GM12878 (cell line): Measurements from ENCODE around the gene HDAC9. TPM values are rescaled to one million over a fixed set of nuclear protein-coding genes. Genes with fewer than 3 reads are reported as not detected.

ENCODE experiments used
- ATAC-seq: fragments of 200-7000 bp; cut with Tn5 transposase; 3 replicates; pipeline ENCODE4 v1.9.1; 2020; ENCODE audit warnings: mild to moderate bottlenecking, moderate library complexity
- BruUV-seq: library from RNA; stranded (reverse); fragments of 400-500 nt; replicated peaks from 2 replicates; lab custom pipeline; 2021; lab: Mats Ljungman, UMichigan
- CTCF ChIA-PET: fragments of 300-600 bp; sonication (Branson Sonifier 250); formaldehyde crosslinking; extraction: SDS; loops from one replicate; lab custom pipeline; 2021; ENCODE audit warnings: inconsistent platforms; lab: Yijun Ruan, JAX
- POLR2A ChIA-PET: fragments of 350-600 bp; formaldehyde crosslinking; extraction: SDS; loops from one replicate; lab custom pipeline; 2021; ENCODE audit warnings: inconsistent platforms; lab: Charles Lee
- RAD21 ChIA-PET: fragments of 300-600 bp; sonication (Branson Sonifier 250); formaldehyde crosslinking; loops from one replicate; lab custom pipeline; 2023; ENCODE audit warnings: antibody characterized with exemption; ENCODE audit not compliant: unreplicated experiment; lab: Charles Lee
- SMC1A ChIA-PET: fragments of 300-600 bp; sonication (Branson Sonifier 250); formaldehyde crosslinking; loops from one replicate; lab custom pipeline; 2023; ENCODE audit not compliant: unreplicated experiment, uncharacterized antibody; lab: Charles Lee
- DNase-seq: peaks from one replicate; pipeline ENCODE4 v3.0.0-alpha.2; 2011; ENCODE audit warnings: low read depth, low spot score
- FAIRE-seq: peaks from 3 replicates; lab custom pipeline; 2011; peaks lifted over from hg19 to GRCh38; lab: Jason Lieb, UNC
- H2AFZ ChIP-seq: 2 replicates; pipeline ENCODE4 v1.6.0; 2011; ENCODE audit warnings: low read depth, low read length, control low read depth; ENCODE audit not compliant: control insufficient read depth
- H3K27ac ChIP-seq: 2 replicates; pipeline ENCODE4 v1.5.1; 2011; ENCODE audit warnings: control low read depth; ENCODE audit not compliant: control insufficient read depth, insufficient read depth
- H3K27me3 ChIP-seq, 2 experiments: replicated peaks in 1 of 2; 2 replicates each; pipeline versions ENCODE4 v1.6.0 to v1.6.1; 2011; ENCODE audit warnings: low read length in 1 of 2; ENCODE audit not compliant: control insufficient read depth in 2 of 2, insufficient read depth in 2 of 2
- H3K36me3 ChIP-seq, 2 experiments: 2 replicates each; pipeline ENCODE4 v1.5.1; 2011; ENCODE audit warnings: low read length in 1 of 2; ENCODE audit not compliant: control insufficient read depth in 2 of 2, insufficient read depth in 2 of 2
- H3K4me1 ChIP-seq: 2 replicates; pipeline ENCODE4 v1.6.1; 2011; ENCODE audit warnings: mild to moderate bottlenecking, low read length, moderate library complexity, mixed read lengths; ENCODE audit not compliant: control insufficient read depth, insufficient read depth
- H3K4me2 ChIP-seq: 2 replicates; pipeline ENCODE4 v1.6.0; 2011; ENCODE audit warnings: control low read depth; ENCODE audit not compliant: control insufficient read depth, insufficient read depth
- H3K4me3 ChIP-seq: fragments of 200-600 bp; sonication (generic); 2 replicates; pipeline ENCODE4 v1.5.1; 2016
- H3K79me2 ChIP-seq: 2 replicates; pipeline ENCODE4 v1.6.0; 2011; ENCODE audit warnings: low read length; ENCODE audit not compliant: control insufficient read depth, insufficient read depth
- H3K9ac ChIP-seq: 2 replicates; pipeline ENCODE4 v1.8.0; 2011; ENCODE audit warnings: low read length, control low read depth, mixed read lengths; ENCODE audit not compliant: control insufficient read depth, insufficient read depth
- H3K9me3 ChIP-seq: replicated peaks from 3 replicates; pipeline ENCODE4 v1.5.1; 2011; ENCODE audit warnings: mild to moderate bottlenecking, low read length; ENCODE audit not compliant: control insufficient read depth, insufficient read depth
- H4K20me1 ChIP-seq: 2 replicates; pipeline ENCODE4 v1.6.0; 2011; ENCODE audit not compliant: control insufficient read depth, insufficient read depth
- BACH1 ChIP-seq: fragments of 450-650 bp; IDR thresholded peaks from 2 replicates; pipeline ENCODE4 v1.6.1; 2017; ENCODE audit warnings: mild to moderate bottlenecking, borderline replicate concordance
- CHD1 ChIP-seq: IDR thresholded peaks from 2 replicates; pipeline ENCODE4 v1.6.1; 2012; ENCODE audit warnings: low read depth, low read length, improper control_type of control experiment
- CHD2 ChIP-seq: IDR thresholded peaks from 2 replicates; pipeline ENCODE4 v1.6.1; 2011; ENCODE audit warnings: low read depth, low read length, improper control_type of control experiment, borderline replicate concordance
- EGR1 ChIP-seq, 2 experiments: IDR thresholded peaks; 1 replicate in 1 of 2; 2 replicates in 1 of 2; pipeline ENCODE4 v1.6.1; 2011 to 2012; ENCODE audit warnings: low read depth in 2 of 2, low read length in 2 of 2, borderline replicate concordance in 1 of 2, mild to moderate bottlenecking in 1 of 2, moderate library complexity in 1 of 2
- NFXL1 ChIP-seq: fragments of 450-650 bp; IDR thresholded peaks from 2 replicates; pipeline ENCODE4 v1.6.1; 2017; ENCODE audit warnings: antibody characterized with exemption, mild to moderate bottlenecking, borderline replicate concordance
- NFYB ChIP-seq: IDR thresholded peaks from 2 replicates; pipeline ENCODE4 v1.6.1; 2011; ENCODE audit warnings: low read depth, mild to moderate bottlenecking, low read length, improper control_type of control experiment, moderate library complexity; ENCODE audit not compliant: insufficient read depth
- NR2F1 ChIP-seq: fragments of 450-650 bp; conservative IDR thresholded peaks from 2 replicates; pipeline ENCODE4 v1.6.1; 2017; ENCODE audit warnings: mild to moderate bottlenecking
- PKNOX1 ChIP-seq: fragments of 450-650 bp; IDR thresholded peaks from 2 replicates; pipeline ENCODE4 v1.6.1; 2016; ENCODE audit warnings: mild to moderate bottlenecking
- POLR2AphosphoS5 ChIP-seq: IDR thresholded peaks from 2 replicates; pipeline ENCODE4 v1.6.1; 2011; ENCODE audit warnings: mild to moderate bottlenecking, low read length, inconsistent platforms
- SP1 ChIP-seq: IDR thresholded peaks from one replicate; pipeline ENCODE4 v1.6.1; 2011; ENCODE audit warnings: low read depth, low read length
- STAT3 ChIP-seq: IDR thresholded peaks from 2 replicates; pipeline ENCODE4 v1.6.1; 2011; ENCODE audit warnings: low read depth, low read length, improper control_type of control experiment
- ZNF384 ChIP-seq: IDR thresholded peaks from 2 replicates; pipeline ENCODE4 v1.6.1; 2012; ENCODE audit warnings: low read depth, mild to moderate bottlenecking, low read length, improper control_type of control experiment, borderline replicate concordance
- WGBS: methylation state at CpG from one replicate; pipeline ENCODE4 v1.1.6; 2016; ENCODE audit warnings: low lambda C conversion rate; ENCODE audit not compliant: insufficient replicate concordance, insufficient coverage; ENCODE audit errors: missing lambda C conversion rate; 5-methylcytosine and 5-hydroxymethylcytosine counted together
- in situ Hi-C: fragments of 300-500 bp; cut with MboI; formaldehyde crosslinking; loops from 9 replicates; pipeline ENCODE4 v1.14.3; 2018; ENCODE audit warnings: mixed read lengths
- intact Hi-C: fragments of 100-400 bp; cut with micrococcal nuclease; formaldehyde crosslinking; loops from one replicate; pipeline ENCODE4 v1.14.2; 2022; ENCODE audit not compliant: unreplicated experiment
- polyA plus RNA-seq, 11 experiments: library from polyadenylated mRNA; depleted of rRNA in 4 of 11; unstranded in 6 of 11; stranded (reverse) in 5 of 11; fragments of >200 nt; fragmentation: Nextera tagmentation in 4 of 11; fragmentation: Illumina TruSeq in 1 of 11; extraction: Ambion mirVana in 4 of 11; extraction: Trizol in 1 of 11; gene quantifications; 1 replicate in 1 of 11; 2 replicates in 10 of 11; pipeline versions ENCODE4 v1.2.1 to v1.2.3, GENCODE V29; 2011 to 2016; ENCODE audit warnings: inconsistent platforms in 2 of 11, missing spikeins in 2 of 11, low read depth in 1 of 11
- total RNA-seq, 4 experiments: library from RNA; depleted of rRNA in 3 of 4; stranded (reverse); fragments of >200 nt in 3 of 4; fragmentation: Illumina TruSeq in 1 of 4; extraction: Trizol in 1 of 4; gene quantifications; 2 replicates each; pipeline versions ENCODE4 v1.2.1 to v1.2.3, GENCODE V29; 2013 to 2021
- TF ChIP-seq, protein P1 (sequence below): fragments of 450-650 bp; IDR thresholded peaks from 2 replicates; pipeline ENCODE4 v1.6.1; 2016; ENCODE audit warnings: mild to moderate bottlenecking
- TF ChIP-seq, protein P2 (sequence below), 3 experiments: IDR thresholded peaks in 2 of 3; conservative IDR thresholded peaks in 1 of 3; 2 replicates each; pipeline ENCODE4 v1.5.1; 2011; ENCODE audit warnings: low read depth in 3 of 3, low read length in 3 of 3, mild to moderate bottlenecking in 3 of 3, control low read depth in 2 of 3, moderate library complexity in 2 of 3, inconsistent platforms in 1 of 3, mixed read lengths in 1 of 3; ENCODE audit not compliant: control insufficient read depth in 2 of 3, insufficient read depth in 1 of 3; ENCODE audit errors: extremely low read depth in 1 of 3
- TF ChIP-seq, protein P3 (sequence below): fragments of 450-650 bp; formaldehyde crosslinking; IDR thresholded peaks from 2 replicates; pipeline ENCODE4 v1.5.0; 2022; ENCODE audit warnings: mild to moderate bottlenecking, missing genetic modification characterization

The HDAC9 gene
- total and polyA plus RNA-seq, 10 of the 15 experiments (the other 5 are each of a cell fraction or from before 2014, with no cell fraction given): 0.73 to 12.8 (median 0.92) TPM

DNA sequence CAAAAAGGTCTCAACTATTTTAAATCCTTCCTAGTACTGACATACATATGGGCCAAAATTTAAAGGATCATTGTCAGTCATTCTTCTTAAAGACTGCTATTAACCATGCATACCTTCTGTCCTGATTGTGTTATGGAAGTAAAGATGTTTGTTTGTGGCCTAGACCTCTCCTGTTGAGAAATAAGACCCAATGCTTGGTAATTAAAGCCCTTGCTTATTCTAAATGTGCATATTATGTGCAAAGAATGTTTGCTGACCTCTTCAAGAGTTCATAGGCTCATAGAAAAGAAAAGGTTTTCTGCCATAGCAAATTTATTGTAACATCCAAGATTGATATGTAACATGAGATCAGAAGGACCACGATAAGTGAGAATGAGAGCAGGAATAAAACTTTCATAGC lies 476.3 kb downstream of the HDAC9 start:
- intact Hi-C loops: no loop called here
- ChIA-PET CTCF (interaction anchor here (0.6 kb wide), 1 partner anchor 482 kb away, joined by 5 read pairs; no protein-coding TSS in a partner anchor), POLR2A (interaction anchor here (0.6 kb wide), 1 partner anchor 475 kb away, joined by 3 read pairs; no protein-coding TSS in a partner anchor), SMC1A (no interaction called here), RAD21 (no interaction called here)
- H3K79me2 ChIP-seq: no peaks in the 10 kb centered on the region
- no peak overlapping the region for H3K4me3 ChIP-seq
- H2AFZ ChIP-seq: no peak overlapping the region
- DNase-seq: no peak
- H3K36me3 ChIP-seq: no peaks in the 10 kb centered on the region
- H3K9ac ChIP-seq: no peak overlapping the region
- BruUV-seq: no TSS peak
- no peak overlapping the region for H3K27ac ChIP-seq
- H3K9me3 ChIP-seq: no peaks in the 10 kb centered on the region
- no peaks in the 10 kb centered on the region for H3K27me3 ChIP-seq
- WGBS: 97% methylated on average over 1 of the region's 1 CpG
- ATAC-seq: no peak
- no peaks in the 10 kb centered on the region for H4K20me1 ChIP-seq
- no peaks in the 10 kb centered on the region for H3K4me1 ChIP-seq
- no peak for FAIRE-seq
- H3K4me2 ChIP-seq: no peak overlapping the region
- in situ Hi-C loops: no loop called here
- no peak for TF ChIP-seq NFYB
- TF ChIP-seq, protein P1, sequence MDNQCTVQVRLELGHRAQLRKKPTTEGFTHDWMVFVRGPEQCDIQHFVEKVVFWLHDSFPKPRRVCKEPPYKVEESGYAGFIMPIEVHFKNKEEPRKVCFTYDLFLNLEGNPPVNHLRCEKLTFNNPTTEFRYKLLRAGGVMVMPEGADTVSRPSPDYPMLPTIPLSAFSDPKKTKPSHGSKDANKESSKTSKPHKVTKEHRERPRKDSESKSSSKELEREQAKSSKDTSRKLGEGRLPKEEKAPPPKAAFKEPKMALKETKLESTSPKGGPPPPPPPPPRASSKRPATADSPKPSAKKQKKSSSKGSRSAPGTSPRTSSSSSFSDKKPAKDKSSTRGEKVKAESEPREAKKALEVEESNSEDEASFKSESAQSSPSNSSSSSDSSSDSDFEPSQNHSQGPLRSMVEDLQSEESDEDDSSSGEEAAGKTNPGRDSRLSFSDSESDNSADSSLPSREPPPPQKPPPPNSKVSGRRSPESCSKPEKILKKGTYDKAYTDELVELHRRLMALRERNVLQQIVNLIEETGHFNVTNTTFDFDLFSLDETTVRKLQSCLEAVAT: no peak
- no peak for TF ChIP-seq POLR2AphosphoS5
- TF ChIP-seq BACH1: no peak
- no peak for TF ChIP-seq STAT3
- no peak for TF ChIP-seq NR2F1
- TF ChIP-seq ZNF384: no peak
- TF ChIP-seq CHD2: no peak
- TF ChIP-seq SP1: no peak
- TF ChIP-seq, protein P2, sequence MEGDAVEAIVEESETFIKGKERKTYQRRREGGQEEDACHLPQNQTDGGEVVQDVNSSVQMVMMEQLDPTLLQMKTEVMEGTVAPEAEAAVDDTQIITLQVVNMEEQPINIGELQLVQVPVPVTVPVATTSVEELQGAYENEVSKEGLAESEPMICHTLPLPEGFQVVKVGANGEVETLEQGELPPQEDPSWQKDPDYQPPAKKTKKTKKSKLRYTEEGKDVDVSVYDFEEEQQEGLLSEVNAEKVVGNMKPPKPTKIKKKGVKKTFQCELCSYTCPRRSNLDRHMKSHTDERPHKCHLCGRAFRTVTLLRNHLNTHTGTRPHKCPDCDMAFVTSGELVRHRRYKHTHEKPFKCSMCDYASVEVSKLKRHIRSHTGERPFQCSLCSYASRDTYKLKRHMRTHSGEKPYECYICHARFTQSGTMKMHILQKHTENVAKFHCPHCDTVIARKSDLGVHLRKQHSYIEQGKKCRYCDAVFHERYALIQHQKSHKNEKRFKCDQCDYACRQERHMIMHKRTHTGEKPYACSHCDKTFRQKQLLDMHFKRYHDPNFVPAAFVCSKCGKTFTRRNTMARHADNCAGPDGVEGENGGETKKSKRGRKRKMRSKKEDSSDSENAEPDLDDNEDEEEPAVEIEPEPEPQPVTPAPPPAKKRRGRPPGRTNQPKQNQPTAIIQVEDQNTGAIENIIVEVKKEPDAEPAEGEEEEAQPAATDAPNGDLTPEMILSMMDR (IDR thresholded peaks at IDR 0.05 in 2 of 3, conservative IDR thresholded peaks at IDR 0.05 in 1 of 3; ENCODE audit: control insufficient read depth in 2 of 3, extremely low read depth in 1 of 3, insufficient read depth in 1 of 3, low read depth in 3 of 3, low read length in 3 of 3): no peak
- no peak for TF ChIP-seq EGR1 (IDR thresholded peaks at IDR 0.05; ENCODE audit: borderline replicate concordance in 1 of 2, low read depth in 2 of 2, low read length in 2 of 2)
- TF ChIP-seq, protein P3, sequence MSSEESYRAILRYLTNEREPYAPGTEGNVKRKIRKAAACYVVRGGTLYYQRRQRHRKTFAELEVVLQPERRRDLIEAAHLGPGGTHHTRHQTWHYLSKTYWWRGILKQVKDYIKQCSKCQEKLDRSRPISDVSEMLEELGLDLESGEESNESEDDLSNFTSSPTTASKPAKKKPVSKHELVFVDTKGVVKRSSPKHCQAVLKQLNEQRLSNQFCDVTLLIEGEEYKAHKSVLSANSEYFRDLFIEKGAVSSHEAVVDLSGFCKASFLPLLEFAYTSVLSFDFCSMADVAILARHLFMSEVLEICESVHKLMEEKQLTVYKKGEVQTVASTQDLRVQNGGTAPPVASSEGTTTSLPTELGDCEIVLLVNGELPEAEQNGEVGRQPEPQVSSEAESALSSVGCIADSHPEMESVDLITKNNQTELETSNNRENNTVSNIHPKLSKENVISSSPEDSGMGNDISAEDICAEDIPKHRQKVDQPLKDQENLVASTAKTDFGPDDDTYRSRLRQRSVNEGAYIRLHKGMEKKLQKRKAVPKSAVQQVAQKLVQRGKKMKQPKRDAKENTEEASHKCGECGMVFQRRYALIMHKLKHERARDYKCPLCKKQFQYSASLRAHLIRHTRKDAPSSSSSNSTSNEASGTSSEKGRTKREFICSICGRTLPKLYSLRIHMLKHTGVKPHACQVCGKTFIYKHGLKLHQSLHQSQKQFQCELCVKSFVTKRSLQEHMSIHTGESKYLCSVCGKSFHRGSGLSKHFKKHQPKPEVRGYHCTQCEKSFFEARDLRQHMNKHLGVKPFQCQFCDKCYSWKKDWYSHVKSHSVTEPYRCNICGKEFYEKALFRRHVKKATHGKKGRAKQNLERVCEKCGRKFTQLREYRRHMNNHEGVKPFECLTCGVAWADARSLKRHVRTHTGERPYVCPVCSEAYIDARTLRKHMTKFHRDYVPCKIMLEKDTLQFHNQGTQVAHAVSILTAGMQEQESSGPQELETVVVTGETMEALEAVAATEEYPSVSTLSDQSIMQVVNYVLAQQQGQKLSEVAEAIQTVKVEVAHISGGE (CRISPR knock-in tag): no peak
- TF ChIP-seq PKNOX1: no peak
- TF ChIP-seq NFXL1: no peak
- TF ChIP-seq CHD1: no peak
